ENCODE data around the gene ZDHHC24.

Gene ZDHHC24

GRCh38 chr11:66561975-66562248 is 16.1 kb upstream of the ZDHHC24 start:
- ATAC-seq, result no peak
- TF ChIP-seq OSR1 (CRISPR knock-in tag; IDR thresholded peaks at IDR 0.05), result no peak
- no peak for TF ChIP-seq PATZ1 (CRISPR knock-in tag; IDR thresholded peaks at IDR 0.05; ENCODE audit: borderline replicate concordance)
- no peak for TF ChIP-seq ESRRG (CRISPR knock-in tag; IDR thresholded peaks at IDR 0.05)
- no peak for TF ChIP-seq CREB5 (CRISPR knock-in tag; IDR thresholded peaks at IDR 0.05; ENCODE audit: low read depth)
- TF ChIP-seq RARB (CRISPR knock-in tag; IDR thresholded peaks at IDR 0.05), result no peak
- no peak for TF ChIP-seq TOX (CRISPR knock-in tag; IDR thresholded peaks at IDR 0.05; ENCODE audit: borderline replicate concordance)
- no peak for TF ChIP-seq ZC3H10 (CRISPR knock-in tag; IDR thresholded peaks at IDR 0.05)
- TF ChIP-seq ISL1 (CRISPR knock-in tag; IDR thresholded peaks at IDR 0.05), result no peak
- TF ChIP-seq GLIS3 (CRISPR knock-in tag; IDR thresholded peaks at IDR 0.05), result no peak
- no peak for TF ChIP-seq ZNF565 (CRISPR knock-in tag; conservative IDR thresholded peaks at IDR 0.05; ENCODE audit: low read depth)
- TF ChIP-seq ARNTL (CRISPR knock-in tag; IDR thresholded peaks at IDR 0.05; ENCODE audit: borderline replicate concordance, low read depth), result no peak
- TF ChIP-seq TCF4 (CRISPR knock-in tag; IDR thresholded peaks at IDR 0.05; ENCODE audit: borderline replicate concordance), result no peak
- no peak for TF ChIP-seq TSHZ2 (CRISPR knock-in tag; IDR thresholded peaks at IDR 0.05)
- TF ChIP-seq CSRNP3 (CRISPR knock-in tag; IDR thresholded peaks at IDR 0.05), result no peak
- no peak for TF ChIP-seq ZFP3 (CRISPR knock-in tag; IDR thresholded peaks at IDR 0.05)

GRCh38 chr11:66561178-66561974 is 15.5 kb upstream of the ZDHHC24 start:
- TF ChIP-seq RARB (CRISPR knock-in tag; IDR thresholded peaks at IDR 0.05) (no peak), TOX (CRISPR knock-in tag; IDR thresholded peaks at IDR 0.05; ENCODE audit: borderline replicate concordance) (no peak), PPARA (CRISPR knock-in tag; IDR thresholded peaks at IDR 0.05; ENCODE audit: borderline replicate concordance) (no peak), CSRNP3 (CRISPR knock-in tag; IDR thresholded peaks at IDR 0.05) (no peak), ZNF70 (CRISPR knock-in tag; IDR thresholded peaks at IDR 0.05) (no peak), OSR1 (CRISPR knock-in tag; IDR thresholded peaks at IDR 0.05) (no peak), TCF4 (CRISPR knock-in tag; IDR thresholded peaks at IDR 0.05; ENCODE audit: borderline replicate concordance) (no peak), ZNF565 (CRISPR knock-in tag; conservative IDR thresholded peaks at IDR 0.05; ENCODE audit: low read depth) (no peak), ZFP30 (CRISPR knock-in tag; IDR thresholded peaks at IDR 0.05) (no peak), GLIS3 (CRISPR knock-in tag; IDR thresholded peaks at IDR 0.05) (no peak), BACH2 (CRISPR knock-in tag; IDR thresholded peaks at IDR 0.05; ENCODE audit: borderline replicate concordance) (no peak), ARNTL (CRISPR knock-in tag; IDR thresholded peaks at IDR 0.05; ENCODE audit: borderline replicate concordance, low read depth) (no peak), ESRRG (CRISPR knock-in tag; IDR thresholded peaks at IDR 0.05) (no peak), TSHZ2 (CRISPR knock-in tag; IDR thresholded peaks at IDR 0.05) (no peak), CSDC2 (CRISPR knock-in tag; IDR thresholded peaks at IDR 0.05) (no peak), ISL1 (CRISPR knock-in tag; IDR thresholded peaks at IDR 0.05) (no peak), CREB5 (CRISPR knock-in tag; IDR thresholded peaks at IDR 0.05; ENCODE audit: low read depth) (no peak), ZC3H10 (CRISPR knock-in tag; IDR thresholded peaks at IDR 0.05) (no peak)
- ATAC-seq, result no peak

Data from SK-N-SH treated with all-trans-retinoic acid at 6 μM for 48 hours (cell line).